GM23338 (cell line): ENCODE data around the gene CPXM2. TPM values are rescaled to one million over a fixed set of nuclear protein-coding genes. Genes with fewer than 3 reads are reported as not detected.

Experiments
- ATAC-seq: fragments of 200-7000 bp; cut with Tn5 transposase; 3 replicates; pipeline ENCODE4 v1.9.1; 2020
- DNase-seq: peaks from one replicate; pipeline ENCODE4 v3.0.0-alpha.2; 2015; ENCODE audit warnings: low spot score
- H2AFZ ChIP-seq: fragments of 200-600 bp; sonication (generic); 2 replicates; pipeline ENCODE4 v1.8.0; 2016; ENCODE audit warnings: antibody characterized with exemption, mild to moderate bottlenecking, moderate library complexity
- H3F3A ChIP-seq: fragments of 200-600 bp; sonication (generic); replicated peaks from 2 replicates; pipeline ENCODE4 v1.8.0; 2017; ENCODE audit warnings: antibody characterized with exemption, mixed run types, low read depth
- H3K27ac ChIP-seq: fragments of 200-600 bp; sonication (generic); 2 replicates; pipeline ENCODE4 v1.6.1; 2016; ENCODE audit warnings: low read depth
- H3K27me3 ChIP-seq: fragments of 200-600 bp; sonication (generic); 2 replicates; pipeline ENCODE4 v1.8.0; 2016; ENCODE audit warnings: mild to moderate bottlenecking, mixed run types, moderate library complexity; ENCODE audit not compliant: insufficient read depth
- H3K36me3 ChIP-seq: fragments of 200-600 bp; sonication (generic); 2 replicates; pipeline ENCODE4 v1.8.0; 2016; ENCODE audit warnings: mild to moderate bottlenecking; ENCODE audit not compliant: insufficient read depth
- H3K4me1 ChIP-seq: fragments of 200-600 bp; sonication (generic); 2 replicates; pipeline ENCODE4 v1.8.0; 2016; ENCODE audit warnings: mild to moderate bottlenecking, moderate library complexity; ENCODE audit not compliant: insufficient read depth
- H3K4me2 ChIP-seq: fragments of 200-600 bp; sonication (generic); 2 replicates; pipeline ENCODE4 v1.7.1; 2017; ENCODE audit warnings: mixed run types
- H3K4me3 ChIP-seq: fragments of 200-600 bp; sonication (generic); 2 replicates; pipeline ENCODE4 v1.6.1; 2016; ENCODE audit warnings: mixed run types
- H3K79me2 ChIP-seq: fragments of 200-600 bp; sonication (generic); replicated peaks from 2 replicates; pipeline ENCODE4 v1.8.0; 2017; ENCODE audit warnings: mild to moderate bottlenecking; ENCODE audit not compliant: insufficient read depth
- H3K9me2 ChIP-seq: fragments of 200-600 bp; sonication (generic); 2 replicates; pipeline ENCODE4 v1.8.0; 2017; ENCODE audit not compliant: insufficient read depth
- H4K20me1 ChIP-seq: fragments of 200-600 bp; sonication (generic); replicated peaks from 2 replicates; pipeline ENCODE4 v1.8.0; 2017; ENCODE audit warnings: mild to moderate bottlenecking; ENCODE audit not compliant: insufficient read depth
- H3K27ac Mint-ChIP-seq: 2 replicates; pipeline ENCODE4 v1.8.0; 2020; ENCODE audit warnings: inconsistent platforms, mild to moderate bottlenecking, moderate library complexity, mixed read lengths
- H3K27me3 Mint-ChIP-seq: 3 replicates; pipeline ENCODE4 v1.8.0; 2022; ENCODE audit warnings: low read depth, mild to moderate bottlenecking, moderate library complexity, mixed read lengths, inconsistent platforms; ENCODE audit not compliant: insufficient read depth, poor library complexity
- H3K36me3 Mint-ChIP-seq: 3 replicates; pipeline ENCODE4 v1.8.0; 2021; ENCODE audit warnings: low read depth, mild to moderate bottlenecking, inconsistent platforms, moderate library complexity, mixed read lengths
- H3K4me1 Mint-ChIP-seq: 3 replicates; pipeline ENCODE4 v1.8.0; 2020; ENCODE audit warnings: mild to moderate bottlenecking, inconsistent platforms, mixed read lengths
- H3K4me3 Mint-ChIP-seq: 3 replicates; pipeline ENCODE4 v1.8.0; 2021; ENCODE audit warnings: moderate library complexity, mild to moderate bottlenecking, inconsistent platforms, mixed read lengths
- H3K9me3 Mint-ChIP-seq: 3 replicates; pipeline ENCODE4 v1.8.0; 2020; ENCODE audit warnings: moderate library complexity, mild to moderate bottlenecking, inconsistent platforms, mixed read lengths
- CTCF ChIP-seq, 2 experiments: fragments of 200-600 bp in 1 of 2; sonication (generic) in 1 of 2; conservative IDR thresholded peaks; 2 replicates each; pipeline versions ENCODE4 v1.5.1 to v1.6.1; 2016 to 2017; ENCODE audit warnings: antibody characterized with exemption in 2 of 2, low read depth in 2 of 2, mild to moderate bottlenecking in 2 of 2, moderate library complexity in 1 of 2
- ETS1 ChIP-seq: IDR thresholded peaks from 2 replicates; pipeline ENCODE4 v1.6.1; 2016; ENCODE audit warnings: antibody characterized with exemption
- EZH2 ChIP-seq: fragments of 200-600 bp; sonication (generic); IDR thresholded peaks from one replicate; pipeline ENCODE4 v1.8.0; 2017; ENCODE audit warnings: antibody characterized with exemption, mild to moderate bottlenecking, low read depth; ENCODE audit not compliant: unreplicated experiment
- EZH2phosphoT487 ChIP-seq: fragments of 200-600 bp; sonication (generic); IDR thresholded peaks from one replicate; pipeline ENCODE4 v1.8.1; 2018; ENCODE audit warnings: antibody characterized with exemption; ENCODE audit not compliant: unreplicated experiment
- JUNB ChIP-seq: IDR thresholded peaks from one replicate; pipeline ENCODE4 v1.6.1; 2016; ENCODE audit warnings: antibody characterized with exemption; ENCODE audit not compliant: unreplicated experiment
- NANOG ChIP-seq: IDR thresholded peaks from 2 replicates; pipeline ENCODE4 v1.6.1; 2016; ENCODE audit warnings: antibody characterized with exemption, borderline replicate concordance
- POLR2AphosphoS5 ChIP-seq: IDR thresholded peaks from 2 replicates; pipeline ENCODE4 v1.6.1; 2016; ENCODE audit warnings: antibody characterized with exemption, low read depth
- REST ChIP-seq: IDR thresholded peaks from one replicate; pipeline ENCODE4 v1.6.1; 2018; ENCODE audit warnings: antibody characterized with exemption; ENCODE audit not compliant: unreplicated experiment
- STAT1 ChIP-seq: IDR thresholded peaks from one replicate; pipeline ENCODE4 v1.6.1; 2016; ENCODE audit warnings: antibody characterized with exemption; ENCODE audit not compliant: unreplicated experiment
- ZNF114 ChIP-seq: fragments of 250-450 bp; sonication (Bioruptor Pico); IDR thresholded peaks from 2 replicates; pipeline ENCODE4 v1.5.0; 2020; ENCODE audit warnings: mild to moderate bottlenecking, moderate library complexity
- ZNF462 ChIP-seq: fragments of 250-450 bp; sonication (Bioruptor Pico); IDR thresholded peaks from 2 replicates; pipeline ENCODE4 v1.5.0; 2020; ENCODE audit warnings: mild to moderate bottlenecking, moderate library complexity
- polyA plus RNA-seq: library from polyadenylated mRNA; unstranded; fragments of >200 nt; fragmentation: Nextera tagmentation; extraction: Ambion mirVana; gene quantifications from 2 replicates; pipeline ENCODE4 v1.2.1, GENCODE V29; 2016
- total RNA-seq: library from RNA; depleted of rRNA; stranded (reverse); fragments of >200 nt; shearing (Covaris generic); gene quantifications from 2 replicates; pipeline ENCODE4 v1.2.3, GENCODE V29; 2014

The CPXM2 gene
- total and polyA plus RNA-seq, 2 experiments from 2014 or later, result 1.6 to 8.1 TPM

- no peak overlapping the region for H3K4me2 ChIP-seq
- H3K27ac ChIP-seq, result no peak overlapping the region
- peaks cover 25% of the 10 kb centered on the region for H3K9me3 Mint-ChIP-seq
- H3K36me3 ChIP-seq, result no peaks in the 10 kb centered on the region
- no peaks in the 10 kb centered on the region for H3F3A ChIP-seq
- DNase-seq, result no peak
- H3K4me3 ChIP-seq, result no peak overlapping the region
- no peak overlapping the region for H3K27ac Mint-ChIP-seq
- H4K20me1 ChIP-seq, result no peaks in the 10 kb centered on the region
- H3K27me3 ChIP-seq, result no peaks in the 10 kb centered on the region
- H3K36me3 Mint-ChIP-seq, result peaks cover 14% of the 10 kb centered on the region
- H3K9me2 ChIP-seq, result no peaks in the 10 kb centered on the region
- no peak overlapping the region for H2AFZ ChIP-seq
- peaks cover 11% of the 10 kb centered on the region for H3K27me3 Mint-ChIP-seq
- TF ChIP-seq ETS1, result no peak
- TF ChIP-seq STAT1, result no peak
- no peak for TF ChIP-seq ZNF462 (CRISPR knock-in tag)
- no peak for TF ChIP-seq JUNB
- no peak for TF ChIP-seq ZNF114
- no peak for TF ChIP-seq CTCF (conservative IDR thresholded peaks at IDR 0.05; ENCODE audit: low read depth in 2 of 2)
- TF ChIP-seq NANOG, result no peak
- no peak for TF ChIP-seq EZH2phosphoT487
- no peak for TF ChIP-seq EZH2
- TF ChIP-seq REST, result no peak
- no peak for TF ChIP-seq POLR2AphosphoS5
- no peaks in the 10 kb centered on the region for H3K79me2 ChIP-seq
- H3K4me1 ChIP-seq, result peaks cover 20% of the 10 kb centered on the region; the same call in 1 of the 2 replicates
- H3K4me3 Mint-ChIP-seq, result no peak overlapping the region
- H3K4me1 Mint-ChIP-seq, result peaks cover 33% of the 10 kb centered on the region
- no peak for ATAC-seq
These were observed 12.0 kb upstream of the CPXM2 start for GRCh38 chr10:123903621-123904020.
